ENCODE data around the gene NUF2.

GRCh38 chr1:163397451-163398200 lies 75.9 kb downstream of the NUF2 start:
- TF ChIP-seq POLR2A (IDR thresholded peaks at IDR 0.05) (no peak), POLR2AphosphoS5 (IDR thresholded peaks at IDR 0.05; ENCODE audit: insufficient read depth in 1 of 2, low read depth in 1 of 2) (no peak), CTCF (IDR thresholded peaks at IDR 0.05) (no peak)
